ENCODE measurements around the gene COG5.
A peak's percentile ranks its signal among the peaks of the same experiment; 100 is the strongest.

COG5 gene

GRCh38 chr7:107332488-107333269, 231.0 kb downstream of the COG5 start:
- no peak for DNase-seq (ENCODE audit: low spot score in 2 of 2)
- H3K4me1 Mint-ChIP-seq, result peaks cover 7% of the 10 kb centered on the region
- no peak overlapping the region for H3K4me3 Mint-ChIP-seq
- no peaks in the 10 kb centered on the region for H3K9me3 Mint-ChIP-seq
- peaks cover 5% of the 10 kb centered on the region for H3K36me3 Mint-ChIP-seq
- ATAC-seq, result no peak
- no peak overlapping the region for H3K27ac Mint-ChIP-seq

GRCh38 chr7:107330478-107330877, 233.2 kb downstream of the COG5 start:
- ATAC-seq, result no peak
- no peak overlapping the region for H3K27ac Mint-ChIP-seq
- H3K4me3 Mint-ChIP-seq, result no peak overlapping the region
- no peak for DNase-seq (ENCODE audit: low spot score in 2 of 2)
- peaks cover 7% of the 10 kb centered on the region for H3K4me1 Mint-ChIP-seq
- H3K36me3 Mint-ChIP-seq, result peaks cover 5% of the 10 kb centered on the region
- H3K9me3 Mint-ChIP-seq, result no peaks in the 10 kb centered on the region

GRCh38 chr7:107327986-107328569, 235.6 kb downstream of the COG5 start:
- no peak overlapping the region for H3K27ac Mint-ChIP-seq
- DNase-seq (ENCODE audit: low spot score in 2 of 2), result no peak
- H3K4me1 Mint-ChIP-seq, result peaks cover 7% of the 10 kb centered on the region
- no peak for ATAC-seq
- no peaks in the 10 kb centered on the region for H3K9me3 Mint-ChIP-seq
- H3K36me3 Mint-ChIP-seq, result peaks cover 12% of the 10 kb centered on the region
- no peak overlapping the region for H3K4me3 Mint-ChIP-seq

- H3K4me3 Mint-ChIP-seq, result no peak overlapping the region
- H3K9me3 Mint-ChIP-seq, result no peaks in the 10 kb centered on the region
- no peaks in the 10 kb centered on the region for H3K4me1 Mint-ChIP-seq
- DNase-seq (ENCODE audit: low spot score in 2 of 2) (no peak), ATAC-seq (no peak)
- H3K36me3 Mint-ChIP-seq, result peaks cover 8% of the 10 kb centered on the region
- H3K27ac Mint-ChIP-seq, result no peak overlapping the region
Observed at GRCh38 chr7:107326061-107326460, 237.7 kb downstream of the COG5 start.

GRCh38 chr7:107322015-107322414, 241.7 kb downstream of the COG5 start:
- Mint-ChIP-seq H3K4me1 (no peaks in the 10 kb centered on the region), H3K36me3 (peaks cover 8% of the 10 kb centered on the region), H3K9me3 (no peaks in the 10 kb centered on the region), H3K27ac (no peak overlapping the region), H3K4me3 (no peak overlapping the region)
- ATAC-seq (no peak), DNase-seq (ENCODE audit: low spot score in 2 of 2) (no peak)

GRCh38 chr7:107321611-107322010, 242.1 kb downstream of the COG5 start:
- Mint-ChIP-seq H3K27ac (no peak overlapping the region), H3K36me3 (peaks cover 8% of the 10 kb centered on the region), H3K9me3 (no peaks in the 10 kb centered on the region), H3K4me1 (no peaks in the 10 kb centered on the region), H3K4me3 (no peak overlapping the region)
- DNase-seq (ENCODE audit: low spot score in 2 of 2) (no peak), ATAC-seq (no peak)

GRCh38 chr7:107319724-107320228, 243.9 kb downstream of the COG5 start:
- no peak for DNase-seq (ENCODE audit: low spot score in 2 of 2)
- H3K4me3 Mint-ChIP-seq, result no peak overlapping the region
- no peaks in the 10 kb centered on the region for H3K9me3 Mint-ChIP-seq
- no peak overlapping the region for H3K27ac Mint-ChIP-seq
- H3K36me3 Mint-ChIP-seq, result peaks cover 16% of the 10 kb centered on the region
- peaks cover 7% of the 10 kb centered on the region for H3K4me1 Mint-ChIP-seq
- ATAC-seq, result no peak

- Mint-ChIP-seq H3K27ac (no peak overlapping the region), H3K9me3 (no peaks in the 10 kb centered on the region), H3K4me1 (peaks cover 7% of the 10 kb centered on the region), H3K36me3 (peaks cover 12% of the 10 kb centered on the region), H3K4me3 (no peak overlapping the region)
- DNase-seq (ENCODE audit: low spot score in 2 of 2) (no peak), ATAC-seq (no peak)
Observed at GRCh38 chr7:107318523-107319160, 245.1 kb downstream of the COG5 start.

- ATAC-seq (no peak), DNase-seq (ENCODE audit: low spot score in 2 of 2) (no peak)
- H3K9me3 Mint-ChIP-seq, result no peaks in the 10 kb centered on the region
- no peak overlapping the region for H3K4me3 Mint-ChIP-seq
- H3K4me1 Mint-ChIP-seq, result peaks cover 14% of the 10 kb centered on the region
- peaks cover 8% of the 10 kb centered on the region for H3K36me3 Mint-ChIP-seq
- H3K27ac Mint-ChIP-seq, result no peak overlapping the region
Observed at GRCh38 chr7:107315716-107316220, 248.0 kb downstream of the COG5 start.

- DNase-seq (ENCODE audit: low spot score in 2 of 2), result no peak
- H3K27ac Mint-ChIP-seq, result no peak overlapping the region
Observed at GRCh38 chr7:107313355-107313754, 250.4 kb downstream of the COG5 start.

GRCh38 chr7:107312418-107312817, 251.3 kb downstream of the COG5 start:
- Mint-ChIP-seq H3K9me3 (no peaks in the 10 kb centered on the region), H3K4me3 (no peak overlapping the region), H3K27ac (no peak overlapping the region), H3K4me1 (peaks cover 14% of the 10 kb centered on the region), H3K36me3 (peaks cover 8% of the 10 kb centered on the region)
- DNase-seq (ENCODE audit: low spot score in 2 of 2), result no peak
- peak; percentile 80 for ATAC-seq

More at GRCh38 chr7:107313355-107313754, 250.4 kb downstream of the COG5 start:
- Mint-ChIP-seq H3K9me3 (no peaks in the 10 kb centered on the region), H3K4me1 (peaks cover 14% of the 10 kb centered on the region), H3K4me3 (no peak overlapping the region), H3K36me3 (peaks cover 8% of the 10 kb centered on the region)
- no peak for ATAC-seq

GRCh38 chr7:107309296-107309695, 254.4 kb downstream of the COG5 start:
- Mint-ChIP-seq H3K4me1 (peaks cover 7% of the 10 kb centered on the region), H3K27ac (no peak overlapping the region), H3K4me3 (no peak overlapping the region), H3K9me3 (no peaks in the 10 kb centered on the region), H3K36me3 (no peaks in the 10 kb centered on the region)
- DNase-seq (ENCODE audit: low spot score in 2 of 2) (no peak), ATAC-seq (no peak)

GRCh38 chr7:107304636-107305035, 259.1 kb downstream of the COG5 start:
- Mint-ChIP-seq H3K4me3 (no peak overlapping the region), H3K9me3 (no peaks in the 10 kb centered on the region), H3K27ac (peak overlapping the region; percentile 7), H3K4me1 (no peaks in the 10 kb centered on the region), H3K36me3 (no peaks in the 10 kb centered on the region)
- ATAC-seq (no peak), DNase-seq (ENCODE audit: low spot score in 2 of 2) (no peak)

GRCh38 chr7:107304063-107304462, 259.7 kb downstream of the COG5 start:
- no peaks in the 10 kb centered on the region for H3K9me3 Mint-ChIP-seq
- no peak overlapping the region for H3K4me3 Mint-ChIP-seq
- H3K36me3 Mint-ChIP-seq, result no peaks in the 10 kb centered on the region
- no peak for ATAC-seq
- no peak for DNase-seq (ENCODE audit: low spot score in 2 of 2)
- H3K4me1 Mint-ChIP-seq, result no peaks in the 10 kb centered on the region
- H3K27ac Mint-ChIP-seq, result peak overlapping the region; percentile 7

- DNase-seq (ENCODE audit: low spot score in 2 of 2) (no peak), ATAC-seq (no peak)
- Mint-ChIP-seq H3K4me1 (no peaks in the 10 kb centered on the region), H3K4me3 (no peak overlapping the region), H3K9me3 (no peaks in the 10 kb centered on the region), H3K36me3 (no peaks in the 10 kb centered on the region), H3K27ac (no peak overlapping the region)
Observed at GRCh38 chr7:107302250-107302847, 261.4 kb downstream of the COG5 start.
